ENCODE data around the gene RALA. TPM values are rescaled to one million over a fixed set of nuclear protein-coding genes. Genes with fewer than 3 reads are reported as not detected.

Gene RALA
- total RNA-seq, 1 donor from 2014 or later, result 42.6 TPM

- peak overlapping the region; percentile 95 for H3K27ac Mint-ChIP-seq
- peak; percentile 92 for DNase-seq (ENCODE audit: extremely low spot score, unreplicated experiment)
- peak overlapping the region; percentile 88 for H3K4me3 Mint-ChIP-seq
- TF ChIP-seq, protein P1, sequence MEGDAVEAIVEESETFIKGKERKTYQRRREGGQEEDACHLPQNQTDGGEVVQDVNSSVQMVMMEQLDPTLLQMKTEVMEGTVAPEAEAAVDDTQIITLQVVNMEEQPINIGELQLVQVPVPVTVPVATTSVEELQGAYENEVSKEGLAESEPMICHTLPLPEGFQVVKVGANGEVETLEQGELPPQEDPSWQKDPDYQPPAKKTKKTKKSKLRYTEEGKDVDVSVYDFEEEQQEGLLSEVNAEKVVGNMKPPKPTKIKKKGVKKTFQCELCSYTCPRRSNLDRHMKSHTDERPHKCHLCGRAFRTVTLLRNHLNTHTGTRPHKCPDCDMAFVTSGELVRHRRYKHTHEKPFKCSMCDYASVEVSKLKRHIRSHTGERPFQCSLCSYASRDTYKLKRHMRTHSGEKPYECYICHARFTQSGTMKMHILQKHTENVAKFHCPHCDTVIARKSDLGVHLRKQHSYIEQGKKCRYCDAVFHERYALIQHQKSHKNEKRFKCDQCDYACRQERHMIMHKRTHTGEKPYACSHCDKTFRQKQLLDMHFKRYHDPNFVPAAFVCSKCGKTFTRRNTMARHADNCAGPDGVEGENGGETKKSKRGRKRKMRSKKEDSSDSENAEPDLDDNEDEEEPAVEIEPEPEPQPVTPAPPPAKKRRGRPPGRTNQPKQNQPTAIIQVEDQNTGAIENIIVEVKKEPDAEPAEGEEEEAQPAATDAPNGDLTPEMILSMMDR (conservative IDR thresholded peaks at IDR 0.05), result no peak
- no peaks in the 10 kb centered on the region for H3K9me3 Mint-ChIP-seq
- H3K27me3 Mint-ChIP-seq, result peaks cover 7% of the 10 kb centered on the region
- H3K36me3 Mint-ChIP-seq, result peaks cover 3% of the 10 kb centered on the region
- peaks cover 28% of the 10 kb centered on the region for H3K4me1 Mint-ChIP-seq (ENCODE audit: unreplicated experiment)
Observed at GRCh38 chr7:39732837-39733804, 109.7 kb downstream of the RALA start.

- Mint-ChIP-seq H3K4me1 (ENCODE audit: unreplicated experiment) (peaks cover 28% of the 10 kb centered on the region), H3K4me3 (peak overlapping the region; percentile 88), H3K9me3 (no peaks in the 10 kb centered on the region), H3K27me3 (peaks cover 7% of the 10 kb centered on the region), H3K27ac (peak overlapping the region; percentile 95), H3K36me3 (peaks cover 3% of the 10 kb centered on the region)
- TF ChIP-seq, protein P1 (conservative IDR thresholded peaks at IDR 0.05), result no peak
- no peak for DNase-seq (ENCODE audit: extremely low spot score, unreplicated experiment)
Observed at GRCh38 chr7:39733881-39734632, 110.7 kb downstream of the RALA start.

GRCh38 chr7:39734633-39735004, 111.2 kb downstream of the RALA start:
- Mint-ChIP-seq H3K27me3 (peaks cover 7% of the 10 kb centered on the region), H3K9me3 (no peaks in the 10 kb centered on the region), H3K36me3 (peaks cover 3% of the 10 kb centered on the region), H3K27ac (peak overlapping the region; percentile 64), H3K4me3 (peak overlapping the region; percentile 77), H3K4me1 (ENCODE audit: unreplicated experiment) (peaks cover 28% of the 10 kb centered on the region)
- DNase-seq (ENCODE audit: extremely low spot score, unreplicated experiment), result no peak
- TF ChIP-seq, protein P1 (conservative IDR thresholded peaks at IDR 0.05), result no peak

DNA sequence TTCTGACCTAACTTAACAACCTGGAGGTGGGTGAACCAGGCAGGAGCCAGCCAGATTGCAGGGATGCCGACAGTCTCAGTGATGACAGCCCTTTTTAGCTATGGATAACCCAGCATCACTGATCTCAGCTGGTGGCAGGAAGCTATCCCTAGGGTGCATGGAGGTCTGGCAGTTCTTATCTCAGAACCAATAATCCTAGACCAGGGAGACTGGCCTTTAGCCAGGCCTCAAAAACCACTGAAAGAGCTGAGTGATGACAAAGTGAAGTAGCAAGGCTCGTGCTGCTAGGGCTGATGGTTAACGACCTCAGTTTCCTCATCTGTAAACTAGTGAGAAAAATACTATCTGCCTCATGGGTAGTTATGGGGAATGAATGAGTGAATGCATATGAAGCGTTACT, 112.5 kb downstream of the RALA start:
- H3K27ac Mint-ChIP-seq, result peak overlapping the region; percentile 16
- TF ChIP-seq, protein P1 (conservative IDR thresholded peaks at IDR 0.05), result no peak
- H3K36me3 Mint-ChIP-seq, result peaks cover 3% of the 10 kb centered on the region
- H3K4me3 Mint-ChIP-seq, result no peak overlapping the region
- H3K4me1 Mint-ChIP-seq (ENCODE audit: unreplicated experiment), result peaks cover 28% of the 10 kb centered on the region
- H3K9me3 Mint-ChIP-seq, result no peaks in the 10 kb centered on the region
- H3K27me3 Mint-ChIP-seq, result peaks cover 7% of the 10 kb centered on the region
- DNase-seq (ENCODE audit: extremely low spot score, unreplicated experiment), result no peak

DNA sequence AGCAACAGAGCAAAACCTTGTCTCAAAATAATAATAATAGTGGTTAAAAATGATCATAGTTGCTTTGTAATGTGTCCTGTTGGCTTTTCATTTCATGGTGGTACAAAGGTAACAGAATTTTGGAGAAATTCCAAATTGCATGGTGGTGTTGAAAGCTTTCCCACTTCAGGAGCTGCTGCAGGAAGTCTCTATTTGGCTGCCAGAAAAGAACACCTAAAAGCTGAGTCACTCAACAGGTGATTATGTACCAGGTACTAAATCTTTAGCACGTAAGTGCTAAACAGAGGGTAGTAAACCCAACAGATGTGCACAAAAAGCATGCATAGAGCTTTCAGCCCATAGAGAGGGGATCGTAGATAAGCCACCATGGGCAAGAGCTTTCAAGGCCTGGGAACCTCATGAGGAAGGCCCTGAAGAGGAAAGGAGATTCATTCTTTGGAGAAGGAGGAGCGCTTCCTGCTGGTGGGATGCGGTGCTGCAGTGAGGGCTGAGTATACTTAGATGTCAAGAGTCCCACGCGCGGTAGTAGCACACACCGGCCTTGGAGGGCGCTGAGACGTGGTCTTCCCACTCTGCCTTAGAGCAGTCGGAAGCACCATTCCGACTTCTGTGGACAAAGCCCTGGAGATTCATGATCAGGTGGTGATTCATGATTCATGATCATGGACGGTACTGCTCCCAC, 118.7 kb downstream of the RALA start:
- no peak for DNase-seq (ENCODE audit: extremely low spot score, unreplicated experiment)
- no peak overlapping the region for H3K27ac Mint-ChIP-seq
- no peaks in the 10 kb centered on the region for H3K9me3 Mint-ChIP-seq
- H3K27me3 Mint-ChIP-seq, result no peaks in the 10 kb centered on the region
- H3K36me3 Mint-ChIP-seq, result peaks cover 10% of the 10 kb centered on the region
- no peak overlapping the region for H3K4me3 Mint-ChIP-seq
- peaks cover 17% of the 10 kb centered on the region for H3K4me1 Mint-ChIP-seq (ENCODE audit: unreplicated experiment)
- TF ChIP-seq, protein P1 (conservative IDR thresholded peaks at IDR 0.05), result peak; percentile 66
